Stimulated activated CD4-positive, alpha-beta T cell treated with anti-CD3 and anti-CD28 coated beads, Interleukin-12 subunit alpha, Interleukin-12 subunit beta, amount 100 ng/mL, for 4 hours (primary cell): Measurements from ENCODE around the gene TNFRSF9.
A peak's percentile ranks its signal among the peaks of the same experiment; 100 is the strongest.
"Not testable (repeated sequence)": the region's sequence is repeated elsewhere in the genome, so short reads cannot be mapped to it uniquely, and the experiment has no call there.

Experiments used
- DNase-seq: peaks from one replicate; pipeline ENCODE4 v3.0.0-alpha.2; 2020

The TNFRSF9 gene

DNA sequence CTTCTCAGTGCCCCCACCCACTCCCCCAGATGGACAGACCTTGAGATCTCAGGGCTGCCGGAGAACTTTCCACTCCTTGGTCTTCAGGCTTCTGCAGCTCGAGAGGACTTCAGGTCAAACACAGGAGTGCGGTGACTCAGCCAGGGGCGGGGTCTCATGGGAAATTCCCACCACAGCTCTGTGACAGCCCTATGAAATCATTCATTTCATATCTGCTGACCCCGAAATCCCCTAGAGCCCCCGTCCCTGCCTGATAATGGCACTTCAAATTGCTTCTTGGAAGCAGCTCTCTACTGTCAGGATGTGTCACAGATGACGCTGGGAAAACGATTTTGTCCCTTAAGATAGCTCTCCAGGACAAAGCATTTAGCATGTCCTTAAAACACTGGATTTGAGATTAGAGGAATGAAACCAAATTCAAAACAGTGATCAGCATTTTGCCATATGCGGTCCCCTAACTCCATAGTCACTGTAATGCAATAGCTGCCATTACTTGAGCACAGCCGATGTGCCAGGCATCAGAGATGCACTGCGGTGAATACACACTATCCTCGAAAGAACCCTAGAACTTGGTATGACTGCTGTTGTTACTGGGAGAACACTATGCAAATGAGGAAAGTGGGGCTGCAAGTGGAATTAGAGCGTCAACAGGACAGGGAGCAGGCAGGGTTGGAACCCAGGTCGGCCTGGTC, at the start of gene TNFRSF9:
Gene TNFRSF9 (minus strand): TSS at position 95 of the 692 bp plus-strand sequence. CDS start 845 bp downstream, outside the sequence.
- peak; percentile 75 for DNase-seq

GRCh38 chr1:7989762-7990428, 49.3 kb upstream of the TNFRSF9 start:
- no peak for DNase-seq

- no peak for DNase-seq
Observed at GRCh38 chr1:7988576-7988975, 47.9 kb upstream of the TNFRSF9 start.

DNA sequence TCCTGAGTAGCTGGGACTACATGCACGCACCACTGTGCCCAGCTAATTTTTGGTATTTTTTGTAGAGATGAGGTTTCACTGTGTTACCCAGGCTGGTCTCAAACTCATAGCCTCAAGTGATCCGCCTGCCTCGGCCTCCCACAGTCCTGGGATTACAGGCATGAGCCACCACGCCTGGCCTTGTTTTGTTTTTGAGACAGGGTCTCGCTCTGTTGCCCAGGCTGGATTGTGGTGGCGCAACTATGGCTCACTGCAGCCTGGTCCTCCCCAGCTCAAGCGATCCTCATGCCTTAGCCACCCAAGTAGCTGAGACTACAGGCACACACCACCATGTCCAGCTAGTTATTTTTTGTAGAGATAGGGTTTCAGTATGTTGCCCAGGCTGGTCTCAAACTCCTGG, 46.9 kb upstream of the TNFRSF9 start:
- no peak for DNase-seq

DNA sequence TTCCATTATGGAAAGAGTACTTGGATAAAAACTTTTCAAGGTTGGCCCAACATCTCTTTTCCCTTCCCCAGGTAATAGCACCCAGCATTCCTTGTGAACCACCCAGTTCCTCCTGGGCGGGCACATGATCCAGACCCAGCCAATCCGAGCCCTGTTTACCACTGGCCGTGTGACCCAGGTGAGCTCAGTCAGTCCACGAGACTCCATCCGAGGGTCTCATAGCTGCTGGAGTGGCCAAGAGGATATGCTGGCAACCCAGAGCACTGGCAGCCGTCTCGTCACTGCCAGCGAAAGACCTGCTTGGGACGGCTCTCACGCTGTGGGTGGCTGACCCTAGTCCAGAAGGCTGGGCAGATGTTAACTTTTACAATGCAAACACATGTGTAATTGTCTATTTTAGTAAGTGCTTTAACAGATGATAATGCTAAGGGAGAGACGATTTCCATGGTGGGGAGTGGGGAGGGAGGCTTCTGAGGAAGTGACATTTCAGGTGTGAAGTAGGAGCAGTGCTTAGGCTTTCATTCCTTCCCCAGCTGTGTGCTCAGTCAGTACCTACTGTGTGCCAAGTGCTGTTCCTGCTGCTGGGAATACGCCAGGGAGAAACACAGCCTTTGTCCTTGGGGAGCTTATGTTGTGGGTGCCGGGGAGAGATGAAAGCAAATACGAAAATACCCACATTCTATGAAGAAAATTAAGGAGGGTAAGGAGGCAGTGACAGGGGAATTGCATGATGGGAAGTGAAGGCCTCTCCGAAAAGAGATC, 45.4 kb upstream of the TNFRSF9 start:
- DNase-seq = no peak

DNA sequence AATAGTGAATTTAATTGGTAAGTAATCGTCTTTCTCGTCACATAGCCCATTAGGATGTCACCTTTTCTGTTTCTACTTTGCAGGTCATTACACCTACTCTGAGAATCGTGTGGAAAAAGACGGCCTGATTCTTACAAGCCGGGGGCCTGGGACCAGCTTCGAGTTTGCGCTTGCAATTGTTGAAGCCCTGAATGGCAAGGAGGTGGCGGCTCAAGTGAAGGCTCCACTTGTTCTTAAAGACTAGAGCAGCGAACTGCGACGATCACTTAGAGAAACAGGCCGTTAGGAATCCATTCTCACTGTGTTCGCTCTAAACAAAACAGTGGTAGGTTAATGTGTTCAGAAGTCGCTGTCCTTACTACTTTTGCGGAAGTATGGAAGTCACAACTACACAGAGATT, 44.2 kb upstream of the TNFRSF9 start:
- DNase-seq = no peak

GRCh38 chr1:7983086-7983778, 42.6 kb upstream of the TNFRSF9 start:
- DNase-seq = no peak

GRCh38 chr1:7980984-7981383, 40.3 kb upstream of the TNFRSF9 start:
- DNase-seq = no peak

DNA sequence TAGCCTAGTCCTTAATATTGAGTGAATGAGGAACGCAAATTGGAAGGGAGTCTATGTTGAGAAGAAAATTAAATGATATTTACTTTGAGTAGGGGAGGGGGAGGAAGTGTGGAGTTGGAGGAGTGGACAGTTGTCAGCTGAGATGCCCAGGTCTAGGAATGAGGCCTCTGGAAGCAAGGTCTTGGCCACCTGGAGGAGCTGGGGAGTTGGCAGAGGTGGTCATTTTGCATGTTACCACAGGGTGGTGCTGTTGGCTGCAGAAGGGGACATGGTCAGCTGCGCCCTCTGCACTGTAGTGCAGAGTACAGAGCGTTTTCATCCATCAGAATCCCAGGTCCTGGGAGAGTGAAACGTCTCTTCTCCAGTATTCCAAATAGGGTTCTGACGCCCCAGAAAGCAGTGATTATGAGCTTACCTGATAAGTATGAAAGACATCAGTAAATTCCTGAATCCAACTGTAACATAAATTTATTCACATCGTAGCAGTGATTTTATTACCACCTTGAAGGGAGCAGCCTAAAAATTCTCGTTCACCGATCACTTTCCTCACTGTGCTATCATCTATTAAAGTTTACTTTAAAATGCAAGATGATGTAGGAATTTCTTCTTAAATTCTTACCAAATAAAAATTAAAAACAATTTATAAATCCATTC, 34.7 kb upstream of the TNFRSF9 start:
- no peak for DNase-seq

- no peak for DNase-seq
Observed at GRCh38 chr1:7973086-7973485, 32.4 kb upstream of the TNFRSF9 start.

DNA sequence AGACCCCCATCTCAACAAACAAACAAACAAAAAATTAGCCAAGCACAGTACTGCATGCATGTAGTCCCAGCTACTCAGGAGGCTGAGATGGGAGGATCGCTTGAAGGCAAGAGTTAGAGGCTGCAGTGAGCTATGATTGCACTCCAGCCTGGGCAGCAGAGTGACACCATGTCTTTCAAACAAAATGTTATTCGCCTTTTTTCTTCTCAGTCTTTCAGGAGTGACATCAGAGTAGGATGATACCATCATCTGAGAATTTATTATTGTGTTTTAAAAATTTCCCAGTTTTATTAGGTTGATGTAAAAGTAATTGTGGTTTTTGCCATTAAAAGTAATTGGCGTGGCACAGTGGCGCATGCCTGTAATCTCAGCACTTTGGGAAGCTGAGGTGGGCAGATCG, 31.6 kb upstream of the TNFRSF9 start:
- no peak for DNase-seq

DNA sequence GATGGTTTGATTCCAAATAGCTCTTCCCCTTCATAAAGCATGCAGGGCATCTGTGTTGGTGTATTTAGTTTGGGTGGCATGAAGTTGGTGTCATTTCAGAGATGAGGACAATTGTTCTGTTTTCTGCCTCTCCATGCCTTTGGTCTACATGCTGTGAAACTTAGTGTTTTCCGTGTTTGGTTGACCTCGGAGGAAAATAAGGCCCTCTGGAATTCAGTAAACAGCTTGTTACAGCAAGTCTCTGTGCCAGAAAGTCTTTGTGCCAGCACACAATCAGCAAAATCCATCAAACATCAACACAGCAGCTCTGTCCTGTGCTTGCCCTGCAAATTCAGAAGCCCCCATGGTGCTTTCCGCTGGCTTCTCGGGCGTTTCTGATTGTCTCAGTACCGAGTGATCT, 30.4 kb upstream of the TNFRSF9 start:
- DNase-seq = no peak

DNA sequence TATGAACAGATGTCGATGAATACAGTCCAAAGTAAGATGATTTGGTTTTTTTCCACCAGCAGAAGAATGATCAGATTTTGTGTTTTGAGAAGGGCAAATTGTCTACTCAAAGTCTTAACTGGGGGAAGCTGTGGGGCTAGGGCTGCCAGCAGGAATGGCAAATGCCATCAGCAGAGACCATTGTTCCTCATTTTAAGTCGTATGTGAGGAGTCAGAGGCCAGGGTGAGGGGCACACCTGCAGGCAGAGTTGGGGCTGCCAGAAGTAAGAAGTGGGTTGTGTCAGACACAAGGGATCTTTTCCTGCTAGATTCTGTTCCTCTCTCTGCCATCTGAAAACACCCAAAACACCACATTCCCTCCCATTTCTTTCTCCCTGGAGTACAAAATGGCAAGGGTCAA, 29.6 kb upstream of the TNFRSF9 start:
- DNase-seq = no peak

GRCh38 chr1:7967651-7968050, 27.0 kb upstream of the TNFRSF9 start:
- DNase-seq = no peak

DNA sequence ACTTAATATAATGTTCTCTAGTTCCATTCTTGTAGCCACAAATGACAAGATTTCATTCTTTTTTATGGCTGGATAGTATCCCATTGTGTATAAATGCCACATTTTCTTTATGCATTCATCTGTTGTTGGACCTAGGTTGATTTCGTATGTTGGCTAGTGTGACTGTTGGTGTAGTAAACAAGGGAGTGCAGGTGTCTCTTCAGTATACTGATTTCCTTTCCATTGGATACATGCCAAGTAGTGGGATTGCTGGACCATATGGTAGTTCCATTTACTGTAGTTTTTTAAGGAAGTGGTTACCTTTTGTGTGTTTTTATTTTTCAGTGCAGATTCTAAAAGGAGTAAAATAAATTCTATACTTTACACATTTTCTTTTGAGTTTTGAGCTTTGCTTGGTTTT, 26.6 kb upstream of the TNFRSF9 start:
- no peak for DNase-seq

DNA sequence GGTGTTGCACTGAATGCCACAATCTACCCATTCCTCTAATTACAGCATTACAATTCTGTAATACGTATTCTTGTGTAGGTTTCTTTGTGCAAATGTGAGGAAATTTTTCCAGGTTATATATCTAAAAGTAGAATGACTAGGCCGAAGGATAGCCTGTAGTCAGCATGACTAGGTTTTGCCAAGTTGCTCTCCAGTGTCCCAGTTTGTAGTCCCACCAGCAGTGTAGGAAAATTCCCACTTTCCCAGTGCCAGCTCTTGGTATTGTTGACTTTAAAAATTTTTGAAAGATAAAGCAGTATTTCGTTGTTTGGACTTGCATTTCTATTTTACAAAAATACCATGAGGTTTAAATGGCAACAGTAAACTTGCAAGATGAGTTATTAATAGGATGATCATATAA, 23.8 kb upstream of the TNFRSF9 start:
- no peak for DNase-seq

GRCh38 chr1:7963841-7964240, 23.2 kb upstream of the TNFRSF9 start:
- not testable (repeated sequence) for DNase-seq

GRCh38 chr1:7963378-7963730, 22.7 kb upstream of the TNFRSF9 start:
- DNase-seq = not testable (repeated sequence)

DNA sequence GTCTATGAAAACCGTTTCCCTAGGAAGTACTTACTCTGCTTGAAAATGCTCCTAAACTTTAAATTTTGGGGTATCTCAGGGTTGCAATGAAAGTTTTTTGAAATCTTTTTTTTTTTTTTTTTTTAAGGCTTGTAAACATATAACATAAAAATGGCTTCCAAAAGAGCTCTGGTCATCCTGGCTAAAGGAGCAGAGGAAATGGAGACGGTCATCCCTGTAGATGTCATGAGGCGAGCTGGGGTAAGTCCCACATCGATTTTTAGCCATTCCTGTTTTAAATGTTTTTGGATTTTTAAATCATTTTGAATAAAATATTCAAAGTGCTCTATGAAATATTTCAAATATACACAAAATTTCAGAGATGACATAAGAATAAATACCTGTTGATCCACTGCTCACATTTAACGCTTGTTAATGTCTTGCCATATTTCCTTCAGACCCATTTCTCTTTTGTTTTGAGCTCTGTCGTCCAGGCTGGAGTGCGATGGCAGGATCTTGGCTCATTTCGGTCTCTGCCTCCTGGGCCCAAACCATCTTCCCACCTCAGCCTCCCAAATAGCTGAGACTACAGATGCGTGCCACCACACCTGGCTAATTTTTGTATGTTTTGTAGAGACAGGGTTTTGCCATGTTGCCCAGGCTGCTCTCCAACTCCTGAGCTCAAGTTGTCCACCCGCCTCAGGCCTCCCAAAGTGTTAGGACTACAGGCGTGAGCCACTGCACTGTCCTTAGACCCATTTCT, 22.2 kb upstream of the TNFRSF9 start:
- no peak for DNase-seq

DNA sequence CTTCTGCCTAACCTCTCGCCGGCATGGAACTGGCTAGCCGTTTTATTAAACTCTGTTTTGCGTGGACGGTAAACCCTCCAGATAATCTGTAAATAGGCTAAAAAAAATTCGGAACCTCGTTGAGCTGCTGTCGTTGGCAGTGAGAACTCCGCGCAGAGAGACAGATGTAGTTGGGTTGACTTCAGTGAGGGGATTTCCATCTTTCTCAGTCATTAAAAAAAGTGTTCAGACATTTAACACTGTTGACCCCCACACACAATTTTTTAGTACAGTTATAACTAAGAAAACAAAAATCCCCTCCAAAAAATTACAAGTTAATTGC, 21.3 kb upstream of the TNFRSF9 start:
- DNase-seq = no peak

DNA sequence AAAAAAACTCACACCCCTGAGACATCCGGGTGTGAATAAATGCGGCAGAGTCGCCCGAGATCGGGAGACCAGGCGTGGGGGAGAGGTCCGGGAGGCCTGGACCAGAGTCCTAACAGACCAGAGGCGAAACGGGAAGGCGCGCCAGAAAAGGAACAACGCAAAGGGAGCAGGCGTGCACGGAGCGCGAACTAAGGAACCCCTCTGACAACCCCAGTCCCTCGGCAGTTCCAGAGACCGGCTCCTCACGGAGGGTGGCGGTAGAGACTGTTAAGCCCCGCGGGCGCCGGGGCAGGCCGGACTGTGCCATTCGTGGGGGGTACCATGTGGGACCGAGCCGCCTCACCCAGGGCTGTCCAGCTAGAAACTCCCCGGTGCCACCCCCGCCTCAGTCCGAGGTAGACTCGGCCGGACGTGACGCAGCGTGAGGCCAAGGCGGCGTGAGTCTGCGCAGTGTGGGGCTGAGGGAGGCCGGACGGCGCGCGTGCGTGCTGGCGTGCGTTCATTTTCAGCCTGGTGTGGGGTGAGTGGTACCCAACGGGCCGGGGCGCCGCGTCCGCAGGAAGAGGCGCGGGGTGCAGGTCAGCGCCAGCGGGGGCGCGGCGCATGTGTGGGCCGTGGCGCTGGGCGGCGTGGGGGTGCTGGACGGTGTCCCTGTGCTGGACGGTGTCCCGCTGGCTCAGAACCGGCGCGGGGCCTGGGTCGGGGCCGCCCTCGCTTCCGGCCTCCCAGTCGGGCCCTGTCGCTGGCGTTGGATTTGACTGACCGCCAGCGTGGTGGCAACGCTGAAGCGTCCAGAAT, 20.8 kb upstream of the TNFRSF9 start, which contains the start of gene PARK7:
Gene PARK7 (plus strand): TSS at position 496 of the 798 bp plus-strand sequence. CDS start 1,075 bp downstream, outside the sequence.
- peak; percentile 99 for DNase-seq
